Naive B cell (primary cell): ENCODE measurements around the gene RNF214. TPM values are rescaled to one million over a fixed set of nuclear protein-coding genes. Genes with fewer than 3 reads are reported as not detected.

Experiments
- polyA plus RNA-seq, 6 donors: library from polyadenylated mRNA; unstranded; fragments of 300-500 nt; fragmentation: Illumina TruSeq; gene quantifications; one replicate each; pipeline ENCODE4 v1.2.3, GENCODE V29; 2021; ENCODE audit warnings: low read depth in 6 of 6

RNF214 gene
- polyA plus RNA-seq, 6 donors from 2014 or later: 1.4 to 15.5 (median 13.4) TPM

Other genes starting within 250 kb of the RNF214 start
- 10 to 100 TPM; 27.7 to 52.1 (median 35.6) TPM for gene SIK3, start 134.2 kb upstream of the RNF214 start, polyA plus RNA-seq
- gene PAFAH1B2, start 88.4 kb upstream of the RNF214 start, polyA plus RNA-seq: 10 to 100 TPM; 18.0 to 23.3 (median 20.9) TPM
- 100 to 1,000 TPM in 1 of 6 donors, 10 to 100 TPM in 5; 19.2 to 126 (median 80.7) TPM for gene SIDT2, start 53.9 kb upstream of the RNF214 start, polyA plus RNA-seq
- 10 to 100 TPM in 2 of 6 donors, 1 to 10 TPM in 3, not detected in 1; 5.2 to 11.5 (median 6.8) TPM for gene TAGLN, start 33.3 kb upstream of the RNF214 start, polyA plus RNA-seq
- 10 to 100 TPM; 27.8 to 61.9 (median 32.2) TPM for gene PCSK7, start 598 bp upstream of the RNF214 start, polyA plus RNA-seq
- gene BACE1-AS, start 58.7 kb downstream of the RNF214 start, polyA plus RNA-seq: 1 to 10 TPM in 1 of 6 donors, under 1 TPM in 3, not detected in 2; 0.29 to 1.2 (median 0.58) TPM
- gene BACE1, start 83.6 kb downstream of the RNF214 start, polyA plus RNA-seq: 1 to 10 TPM in 1 of 6 donors, under 1 TPM in 2, not detected in 3; 0.05 to 1.0 (median 0.07) TPM
- 10 to 100 TPM in 4 of 6 donors, 1 to 10 TPM in 2; 4.7 to 24.4 (median 13.6) TPM for gene CEP164, start 95.2 kb downstream of the RNF214 start, polyA plus RNA-seq